Measurements from ENCODE around the gene KCTD15. TPM values are rescaled to one million over a fixed set of nuclear protein-coding genes. Genes with fewer than 3 reads are reported as not detected.
A peak's percentile ranks its signal among the peaks of the same experiment; 100 is the strongest.

The KCTD15 gene
- total and polyA plus RNA-seq, 2 donors (not counting 3 experiments of a cell fraction or from before 2014, with no cell fraction given): 49.5 to 51.8 TPM

DNA sequence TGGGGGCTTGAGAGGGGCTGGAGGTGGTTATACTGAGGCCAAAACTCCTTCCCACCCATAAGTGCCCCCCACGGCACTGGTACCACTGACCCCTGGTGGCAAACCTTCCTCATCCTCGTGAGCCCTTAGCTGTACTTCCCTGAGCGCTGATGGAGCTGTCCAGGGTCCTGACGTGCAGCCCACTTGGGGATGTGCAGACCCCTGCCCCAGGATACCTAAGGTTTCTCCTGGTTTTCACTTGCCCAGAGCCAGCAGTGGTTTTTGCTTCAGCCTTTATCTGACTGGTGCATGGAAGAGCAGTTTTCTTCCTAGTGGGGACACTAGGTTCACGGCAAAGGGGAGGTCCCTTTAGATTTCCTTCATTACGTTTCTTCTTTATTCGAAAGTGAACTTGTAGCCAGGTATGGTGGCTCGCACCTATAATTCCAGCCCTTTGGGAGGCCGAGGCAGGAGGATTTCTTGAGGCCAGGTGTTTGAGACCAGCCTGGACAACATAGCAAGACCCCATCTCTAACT, 28.7 kb upstream of the KCTD15 start:
- no peak overlapping the region for H3K27ac ChIP-seq (ENCODE audit: insufficient read depth, low read depth, low read length)
- DNase-seq (ENCODE audit: low read depth, low spot score): peak; percentile 24
- no peaks in the 10 kb centered on the region for H3K4me1 ChIP-seq (ENCODE audit: control insufficient read depth, extremely low read depth, insufficient read depth, low read length)
- no peak overlapping the region for H3K4me3 ChIP-seq (replicated peaks in 1 of 3; ENCODE audit: insufficient read depth in 1 of 3, low read depth in 1 of 3, low read length in 3 of 3)
- H3K4me2 ChIP-seq (ENCODE audit: insufficient read depth, low read length): no peak overlapping the region
- intact Hi-C loops (cut with micrococcal nuclease) (no loop called here), dilution Hi-C loops (cut with MboI; ENCODE audit: extremely low pct_ligation_motif_present, low sequenced_read_pairs) (no loop called here)
- no peaks in the 10 kb centered on the region for H4K20me1 ChIP-seq (replicated peaks; ENCODE audit: control insufficient read depth, extremely low read depth, insufficient read depth, low read length)
- H3K36me3 ChIP-seq (ENCODE audit: control insufficient read depth in 2 of 2, extremely low read depth in 1 of 2, insufficient read depth in 2 of 2, low read length in 2 of 2): no peaks in the 10 kb centered on the region
- no peak overlapping the region for H3K9ac ChIP-seq (replicated peaks; ENCODE audit: extremely low read depth, insufficient read depth, low read length)
- TF ChIP-seq, protein P1, sequence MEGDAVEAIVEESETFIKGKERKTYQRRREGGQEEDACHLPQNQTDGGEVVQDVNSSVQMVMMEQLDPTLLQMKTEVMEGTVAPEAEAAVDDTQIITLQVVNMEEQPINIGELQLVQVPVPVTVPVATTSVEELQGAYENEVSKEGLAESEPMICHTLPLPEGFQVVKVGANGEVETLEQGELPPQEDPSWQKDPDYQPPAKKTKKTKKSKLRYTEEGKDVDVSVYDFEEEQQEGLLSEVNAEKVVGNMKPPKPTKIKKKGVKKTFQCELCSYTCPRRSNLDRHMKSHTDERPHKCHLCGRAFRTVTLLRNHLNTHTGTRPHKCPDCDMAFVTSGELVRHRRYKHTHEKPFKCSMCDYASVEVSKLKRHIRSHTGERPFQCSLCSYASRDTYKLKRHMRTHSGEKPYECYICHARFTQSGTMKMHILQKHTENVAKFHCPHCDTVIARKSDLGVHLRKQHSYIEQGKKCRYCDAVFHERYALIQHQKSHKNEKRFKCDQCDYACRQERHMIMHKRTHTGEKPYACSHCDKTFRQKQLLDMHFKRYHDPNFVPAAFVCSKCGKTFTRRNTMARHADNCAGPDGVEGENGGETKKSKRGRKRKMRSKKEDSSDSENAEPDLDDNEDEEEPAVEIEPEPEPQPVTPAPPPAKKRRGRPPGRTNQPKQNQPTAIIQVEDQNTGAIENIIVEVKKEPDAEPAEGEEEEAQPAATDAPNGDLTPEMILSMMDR (IDR thresholded peaks at IDR 0.05; ENCODE audit: extremely low read depth in 1 of 2, insufficient read depth in 1 of 2, low read depth in 1 of 2, low read length in 2 of 2): peak; percentile 14 to 39
- no peak for TF ChIP-seq GATA2 (IDR thresholded peaks at IDR 0.05; ENCODE audit: insufficient read depth, insufficient read length, low read depth, low read length)
- TF ChIP-seq, protein P2, sequence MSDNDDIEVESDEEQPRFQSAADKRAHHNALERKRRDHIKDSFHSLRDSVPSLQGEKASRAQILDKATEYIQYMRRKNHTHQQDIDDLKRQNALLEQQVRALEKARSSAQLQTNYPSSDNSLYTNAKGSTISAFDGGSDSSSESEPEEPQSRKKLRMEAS (IDR thresholded peaks at IDR 0.05; ENCODE audit: insufficient read depth, insufficient read length): no peak
- no peak for TF ChIP-seq MYC (IDR thresholded peaks at IDR 0.05; ENCODE audit: low read depth, low read length)
- TF ChIP-seq FOS (IDR thresholded peaks at IDR 0.05; ENCODE audit: borderline replicate concordance, insufficient read depth, low read length): no peak
- BruUV-seq (replicated peaks): no TSS peak
- H3K27me3 ChIP-seq (ENCODE audit: control insufficient read depth in 2 of 2, insufficient read depth in 2 of 2, low read length in 2 of 2): no peaks in the 10 kb centered on the region
- no peak for FAIRE-seq
- CTCF ChIA-PET: interaction anchor here (0.8 to 8.7 kb wide), 10 partner anchors 10 to 643 kb away, joined by 3 to 284 read pairs (median 12); no protein-coding TSS in a partner anchor
- no peaks in the 10 kb centered on the region for H3K79me2 ChIP-seq (ENCODE audit: control insufficient read depth, insufficient read depth, low read length)
- H3K9me3 ChIP-seq (replicated peaks; ENCODE audit: control insufficient read depth, insufficient read depth, low read length): no peaks in the 10 kb centered on the region
- POLR2A ChIA-PET: no interaction called here
- H3K9me1 ChIP-seq (replicated peaks; ENCODE audit: control insufficient read depth, extremely low read depth, insufficient read depth, low read length): no peaks in the 10 kb centered on the region
- no peak overlapping the region for H2AFZ ChIP-seq (ENCODE audit: low read depth, low read length)
